Amniotic epithelial cell (primary cell): ENCODE results near the gene DCXR.

Experiments
- DNase-seq: peaks from one replicate; pipeline ENCODE4 v3.0.0-alpha.2; 2010; ENCODE audit warnings: low read depth

DCXR gene

GRCh38 chr17:82037092-82037888 lies at the start of gene DCXR:
Gene DCXR (minus strand): TSS chr17:82037697. CDS start chr17:82037682, 15 bp downstream.
- peak; percentile 92 for DNase-seq

GRCh38 chr17:82085931-82086764 lies 48.7 kb upstream of the DCXR start:
- no peak for DNase-seq

DNA sequence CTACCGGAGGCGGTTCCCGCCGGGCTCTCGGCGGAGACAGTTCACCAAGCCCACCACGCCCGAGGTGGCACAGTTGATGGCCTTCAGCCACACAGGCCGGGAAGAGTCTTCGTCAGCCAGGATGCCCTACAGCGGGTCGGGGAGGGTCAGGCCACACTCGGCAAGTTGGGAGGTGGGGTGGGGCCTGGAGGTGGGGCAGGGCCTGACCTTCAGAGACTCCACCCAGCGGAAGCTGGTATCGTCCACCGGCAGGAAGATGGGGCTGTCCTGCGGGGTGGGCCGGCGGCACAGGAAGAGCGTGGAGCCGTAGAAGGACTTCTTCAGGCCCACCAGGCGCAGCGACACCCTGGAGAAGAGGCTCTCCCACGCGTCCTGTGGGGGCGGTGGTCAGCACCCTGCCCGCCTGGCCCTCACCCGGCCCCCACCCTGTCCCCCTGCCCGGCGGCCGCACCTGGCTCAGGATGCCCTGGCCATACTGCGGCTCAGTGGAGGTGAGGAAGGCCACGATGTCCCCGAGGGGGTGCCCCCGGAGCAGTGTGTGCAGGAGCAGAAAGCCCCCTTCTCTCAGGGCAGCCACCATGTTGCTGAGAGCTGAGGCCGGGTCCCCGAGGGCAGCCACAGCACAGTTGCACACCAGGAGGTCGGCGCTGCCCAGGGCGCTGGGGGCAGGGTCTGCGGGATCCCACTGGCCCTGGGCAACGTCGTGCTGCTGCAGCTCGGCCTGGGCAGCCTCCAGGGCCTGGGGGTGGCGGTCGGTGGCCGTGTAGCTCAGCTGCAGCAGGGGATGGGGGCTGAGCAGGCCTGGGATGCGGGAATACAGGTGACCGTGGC lies 47.7 kb upstream of the DCXR start:
- DNase-seq, result no peak

DNA sequence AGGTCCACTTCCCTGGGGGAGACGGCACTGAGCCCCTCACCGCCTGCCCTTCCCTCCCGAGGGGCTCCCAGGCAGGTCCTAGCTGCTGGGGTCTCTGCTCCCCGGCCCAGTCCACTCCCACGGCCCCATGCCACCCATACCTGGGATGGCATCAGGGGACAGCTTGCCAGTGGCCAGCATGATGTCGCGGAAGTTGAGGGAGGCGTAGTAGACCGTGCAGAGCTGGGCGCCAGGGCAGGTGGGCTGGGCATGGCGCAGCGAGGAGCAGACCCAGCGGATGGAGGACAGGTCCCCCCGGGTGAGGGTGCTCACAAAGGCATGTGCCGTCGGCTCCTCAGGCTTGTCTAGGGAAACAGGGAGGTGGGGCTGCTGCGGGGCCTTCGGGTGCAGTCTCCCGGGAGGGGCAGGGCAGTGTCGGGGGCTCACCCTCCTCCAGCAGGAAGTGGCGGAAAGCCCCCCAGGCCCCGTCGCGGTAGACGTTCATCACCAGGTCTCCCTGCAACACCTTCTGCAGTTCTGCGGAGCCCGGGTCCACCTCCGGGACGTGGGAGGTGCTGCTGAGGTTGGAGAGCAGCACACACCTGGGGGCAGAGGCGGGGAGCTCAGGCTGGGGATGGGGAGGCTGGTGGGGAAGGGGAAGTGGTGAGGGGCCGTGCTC lies 47.0 kb upstream of the DCXR start:
- DNase-seq, result no peak

DNA sequence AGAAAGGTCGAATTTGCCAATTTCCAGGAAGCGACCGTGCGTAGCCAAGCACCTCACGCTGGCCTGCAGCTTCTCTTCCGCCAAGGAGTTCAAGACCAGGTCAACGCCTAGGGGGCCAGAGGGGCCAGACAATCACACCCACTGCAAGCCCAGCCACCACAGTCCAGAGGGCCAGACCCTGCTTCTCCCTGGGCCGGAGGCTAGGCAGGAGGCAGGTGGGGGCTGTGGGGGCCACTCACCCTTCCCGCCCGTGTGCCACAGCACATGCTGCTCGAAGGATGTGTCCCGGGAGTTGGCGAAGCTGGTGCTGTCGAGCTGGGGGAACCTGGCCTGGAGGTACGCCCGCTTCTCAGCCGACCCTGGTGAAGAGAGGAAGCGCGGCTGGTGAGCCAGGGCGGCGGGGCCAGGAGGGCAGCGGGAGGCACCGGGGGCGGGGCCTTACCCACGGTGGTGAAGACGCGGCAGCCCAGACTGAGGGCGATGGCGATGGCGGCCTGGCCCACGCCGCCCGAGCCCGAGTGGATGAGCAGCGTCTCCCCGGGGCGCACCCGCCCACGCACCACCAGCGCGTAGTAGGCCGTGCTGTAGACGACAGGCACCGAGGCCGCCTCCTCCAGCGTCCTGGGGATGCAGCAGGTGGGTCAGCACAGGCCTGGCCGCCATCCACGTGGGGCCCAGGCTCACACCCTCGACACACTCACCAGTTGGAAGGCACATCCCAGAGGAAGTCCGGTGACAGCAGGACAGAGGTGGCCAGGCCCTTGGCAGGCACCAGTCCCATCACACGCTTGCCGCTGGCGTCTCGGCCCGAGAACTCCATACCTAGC lies 46.2 kb upstream of the DCXR start:
- DNase-seq, result no peak

DNA sequence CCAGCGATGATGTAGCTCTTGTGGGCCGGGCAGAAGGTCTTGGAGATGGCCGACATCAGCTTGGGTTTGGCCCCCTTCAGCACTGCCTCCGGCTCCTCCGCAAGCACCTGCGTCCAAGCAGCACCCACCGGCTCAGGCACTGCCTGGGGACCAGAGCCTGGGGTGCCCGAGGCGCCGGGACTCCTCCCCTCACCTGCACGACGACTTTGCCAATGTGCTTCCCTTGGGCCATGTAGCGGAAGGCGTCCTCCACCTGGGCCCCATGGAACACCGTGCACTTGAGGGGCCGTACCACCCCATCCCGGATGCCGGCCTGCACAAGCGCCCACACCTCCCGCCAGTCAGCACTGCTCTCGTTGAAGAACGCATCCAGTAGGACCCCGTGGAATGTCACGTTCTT lies 45.5 kb upstream of the DCXR start:
- no peak for DNase-seq

GRCh38 chr17:82082456-82082855 lies 45.0 kb upstream of the DCXR start:
- no peak for DNase-seq

GRCh38 chr17:82081966-82082365 lies 44.5 kb upstream of the DCXR start:
- DNase-seq, result no peak

DNA sequence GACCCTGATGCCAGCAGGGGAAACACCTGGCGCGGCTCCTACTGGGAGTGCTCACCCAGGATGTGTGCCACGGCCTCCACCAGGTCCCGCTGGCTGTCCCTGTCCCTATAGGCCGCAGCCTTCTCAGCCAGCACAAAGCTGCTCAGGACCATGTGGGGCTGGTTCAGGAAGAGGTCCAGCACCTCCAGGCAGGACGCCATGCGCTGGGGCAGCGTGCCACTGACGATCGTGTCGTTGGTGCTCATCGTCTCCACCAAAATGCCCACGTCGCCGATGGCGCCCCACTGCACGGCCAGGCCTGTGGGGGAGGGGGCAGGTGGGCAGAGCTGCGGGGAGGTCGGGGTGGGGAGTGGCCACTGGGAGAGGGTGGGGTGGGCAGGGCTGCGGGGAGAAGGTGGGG lies 44.0 kb upstream of the DCXR start:
- DNase-seq, result no peak

DNA sequence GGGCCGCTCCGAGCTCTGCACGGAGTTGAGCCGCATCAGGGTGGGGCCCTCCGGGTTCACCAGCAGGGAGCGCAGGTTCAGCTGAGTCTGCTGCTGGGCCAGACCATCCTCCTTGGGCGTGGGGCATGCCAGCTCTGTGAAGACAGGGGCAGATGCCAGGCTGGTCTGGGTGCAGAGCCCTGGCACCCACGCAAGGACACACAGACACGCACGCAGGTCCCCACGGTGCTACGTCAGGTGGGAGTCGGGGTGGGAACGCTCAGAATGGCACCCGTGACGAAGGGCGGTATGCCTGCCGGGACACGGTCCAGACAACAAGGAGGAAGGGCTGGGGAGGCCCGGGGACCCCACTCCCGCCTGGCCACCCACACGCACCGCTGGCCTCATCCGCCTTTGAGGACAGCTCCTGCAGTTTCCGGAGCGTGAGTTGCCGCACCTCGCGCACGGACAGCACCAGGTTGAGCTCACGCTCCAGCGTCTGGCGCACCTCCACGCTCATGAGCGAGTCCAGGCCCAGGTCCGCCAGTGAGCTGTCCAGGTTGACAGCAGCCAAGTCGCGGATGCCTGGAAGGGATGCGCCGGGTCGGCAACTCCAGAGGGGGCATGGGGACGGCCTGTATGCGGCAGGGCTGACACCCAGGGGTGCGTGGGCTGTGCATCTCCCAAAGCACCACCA lies 43.4 kb upstream of the DCXR start:
- no peak for DNase-seq

DNA sequence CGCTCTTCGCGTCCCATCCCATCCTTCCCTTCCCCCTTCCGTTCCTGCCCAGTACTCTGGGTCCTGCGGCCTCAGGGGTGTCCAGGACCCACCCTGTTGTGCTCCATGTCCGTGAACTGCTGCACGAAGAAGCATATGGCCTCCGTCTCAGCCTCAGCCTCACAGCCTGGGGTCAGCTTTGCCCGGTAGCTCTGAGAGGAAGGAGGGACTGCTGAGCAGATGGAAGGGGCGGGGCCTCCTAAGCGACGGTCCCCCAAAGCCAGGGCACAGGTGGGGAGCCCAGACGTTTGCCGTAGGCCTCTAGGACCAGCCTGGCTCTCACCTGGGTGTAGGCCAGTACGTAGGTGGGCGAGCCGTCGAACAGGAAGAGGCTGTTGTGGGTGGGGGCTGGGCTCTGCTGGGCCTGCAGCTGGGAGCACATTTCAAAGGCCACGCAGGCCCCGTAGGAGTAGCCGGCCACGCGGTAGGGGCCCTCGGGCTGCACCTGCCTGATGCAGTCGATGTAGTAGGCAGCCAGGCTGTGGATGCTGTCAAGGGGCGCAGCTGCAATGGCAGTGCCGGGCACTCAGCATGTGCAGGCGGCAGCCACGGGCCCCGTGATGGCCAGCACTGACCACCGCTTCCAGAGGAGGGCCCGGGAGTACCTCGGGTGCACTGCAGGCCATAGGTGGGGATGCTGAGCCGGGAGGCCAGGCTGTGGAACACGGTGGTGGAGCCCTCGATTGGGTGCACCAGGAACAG lies 42.7 kb upstream of the DCXR start:
- no peak for DNase-seq

DNA sequence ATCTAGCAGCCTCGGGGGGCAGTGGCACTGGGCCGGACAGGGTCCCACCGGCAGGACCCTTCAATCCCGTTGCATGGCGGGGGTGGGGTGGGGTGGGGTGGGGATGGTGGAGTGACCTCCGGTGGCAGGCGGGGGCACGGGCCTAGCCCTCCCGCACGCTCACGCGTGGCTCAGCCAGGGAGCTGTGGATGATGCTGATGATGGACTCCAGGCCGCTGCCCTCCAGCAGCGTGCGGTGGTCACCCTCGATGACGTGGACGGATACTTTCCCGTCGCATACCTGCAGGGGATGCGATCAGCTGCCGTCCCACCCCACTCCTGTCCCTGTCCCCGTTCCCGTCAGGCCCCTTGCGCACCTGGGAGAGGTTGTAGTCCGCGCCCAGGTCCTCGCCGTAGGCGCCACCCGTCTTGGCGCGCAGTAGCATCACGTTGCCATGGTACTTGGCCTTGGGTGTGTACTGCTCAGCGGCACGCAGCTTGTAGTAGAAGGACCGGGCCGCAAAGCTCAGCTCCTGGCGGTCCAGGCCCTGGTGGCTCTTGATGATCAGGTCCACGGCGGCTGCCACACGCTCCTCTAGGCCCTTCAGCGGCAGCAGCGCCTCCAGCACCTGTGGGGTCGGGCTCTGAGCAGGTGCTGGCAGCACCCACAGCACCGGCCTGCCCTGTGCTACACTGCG lies 41.6 kb upstream of the DCXR start:
- no peak for DNase-seq

DNA sequence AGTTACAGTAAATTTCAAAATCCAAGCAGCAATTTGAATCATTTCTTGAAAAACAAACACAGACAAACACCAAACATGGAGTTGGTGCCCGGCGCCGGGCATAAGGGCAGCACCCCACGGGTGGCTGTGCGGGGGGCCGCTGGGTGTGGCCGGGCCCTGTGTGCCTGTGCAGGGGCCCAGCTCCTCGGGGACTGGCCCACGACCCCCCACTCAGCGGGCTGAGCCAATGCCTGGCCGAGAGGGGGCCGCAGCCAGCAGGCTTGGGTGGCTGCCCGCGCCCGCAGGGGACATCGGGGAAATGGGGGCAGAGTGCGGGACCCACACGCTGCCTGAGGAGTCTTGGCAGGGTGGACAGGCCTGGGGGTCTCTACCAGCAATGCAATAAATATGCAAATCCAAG lies 40.9 kb upstream of the DCXR start:
- DNase-seq, result no peak

DNA sequence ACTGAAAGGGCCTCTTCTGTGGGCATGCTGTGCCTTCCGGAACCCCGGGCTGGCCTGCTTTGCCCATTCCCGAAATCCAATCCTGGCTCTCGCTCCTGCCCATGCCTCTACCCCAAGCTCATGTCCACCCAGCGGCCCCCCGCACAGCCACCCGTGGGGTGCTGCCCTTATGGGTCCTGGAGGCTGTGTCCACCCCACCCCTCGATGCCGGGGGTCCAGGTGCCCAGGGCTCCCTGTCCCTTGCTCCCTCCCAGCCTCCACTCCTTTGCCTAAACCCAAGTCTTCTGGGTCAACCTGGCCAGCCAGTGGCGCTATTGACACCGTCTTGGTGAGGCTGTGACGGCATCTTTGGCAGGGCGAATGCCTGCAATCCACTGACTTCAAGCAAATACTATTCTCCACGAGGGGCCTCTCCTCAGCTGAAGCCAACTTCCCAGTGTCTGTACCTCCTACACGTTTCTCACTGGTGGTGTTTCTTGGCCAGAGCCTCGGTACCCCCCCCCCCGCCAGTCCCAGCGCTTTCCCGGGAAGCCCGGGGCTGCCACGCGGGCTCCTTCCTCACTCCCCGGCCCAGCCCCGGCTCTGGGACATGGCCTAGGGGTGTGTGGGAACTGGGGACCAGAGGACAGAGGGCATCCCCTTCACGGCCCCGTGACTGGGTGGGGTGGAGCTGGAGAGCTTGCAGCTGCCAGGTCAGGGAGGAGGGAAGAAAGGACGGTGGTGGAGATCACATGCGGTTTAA lies 40.3 kb upstream of the DCXR start:
- DNase-seq, result peak; percentile 21

GRCh38 chr17:82076785-82077591 lies 39.5 kb upstream of the DCXR start:
- DNase-seq, result no peak

DNA sequence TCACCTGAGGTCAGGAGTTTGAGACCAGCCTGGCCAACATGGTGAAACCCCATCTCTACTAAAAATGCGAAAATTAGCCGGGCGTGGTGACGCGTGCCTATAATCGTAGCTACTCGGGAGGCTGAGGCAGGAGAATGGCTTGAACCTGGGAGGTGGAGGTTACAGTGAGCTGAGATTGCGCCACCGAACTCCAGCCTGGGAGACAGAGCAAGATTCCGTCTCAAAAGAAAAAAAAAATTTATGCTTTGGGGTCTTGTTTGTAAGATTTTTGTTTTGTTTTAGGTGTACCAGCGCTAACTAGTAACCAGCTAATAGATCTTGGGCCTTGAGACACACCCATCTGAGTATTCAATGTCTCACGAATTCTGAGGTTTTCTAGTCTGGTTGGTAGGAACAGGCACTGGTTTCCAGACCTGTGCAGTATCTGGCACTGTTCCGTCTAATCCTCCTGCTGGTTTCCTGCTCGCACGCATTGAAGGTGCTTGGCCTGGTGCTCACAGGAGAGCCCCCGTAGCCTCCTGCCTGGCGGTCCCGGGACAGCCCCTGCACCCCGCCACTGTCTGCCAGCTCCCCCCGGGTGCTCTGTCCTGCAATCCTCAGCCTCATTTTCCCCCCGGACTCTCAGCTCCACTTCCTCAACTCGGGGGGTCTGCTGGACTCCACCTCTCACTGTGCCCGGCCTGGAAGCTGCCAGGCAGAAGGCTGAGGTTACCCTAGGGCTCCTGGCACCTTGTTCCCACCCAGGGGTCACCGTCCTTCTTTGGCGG lies 38.7 kb upstream of the DCXR start:
- peak; percentile 58 for DNase-seq

GRCh38 chr17:82073446-82073845 lies 35.9 kb upstream of the DCXR start:
- no peak for DNase-seq
